Thyroid gland (tissue), 4 donors: Measurements from ENCODE around the gene SCN5A.

Experiments used
- CTCF ChIP-seq, 6 experiments: fragments of 200-600 bp in 3 of 6; fragments of 450-650 bp in 3 of 6; sonication (generic) in 3 of 6; IDR thresholded peaks; one replicate each; pipeline ENCODE4 v1.5.1; 2016 to 2019; ENCODE audit warnings: antibody characterized with exemption in 6 of 6, mild to moderate bottlenecking in 2 of 6, inconsistent platforms in 1 of 6, moderate library complexity in 1 of 6
- POLR2A ChIP-seq, 2 donors: fragments of 450-650 bp; IDR thresholded peaks; one replicate each; pipeline ENCODE4 v1.6.1; 2017; ENCODE audit warnings: antibody characterized with exemption in 2 of 2, mild to moderate bottlenecking in 2 of 2, moderate library complexity in 1 of 2

- TF ChIP-seq POLR2A (IDR thresholded peaks at IDR 0.05) (no peak), CTCF (IDR thresholded peaks at IDR 0.05) (no peak)
These were observed 130.5 kb downstream of the SCN5A start for GRCh38 chr3:38519000-38519399.
